Dermis microvascular lymphatic vessel endothelial cell (primary cell): Measurements from ENCODE around the gene FRMD8. TPM values are rescaled to one million over a fixed set of nuclear protein-coding genes. Genes with fewer than 3 reads are reported as not detected.
A peak's percentile ranks its signal among the peaks of the same experiment; 100 is the strongest.
"Not testable (repeated sequence)": the region's sequence is repeated elsewhere in the genome, so short reads cannot be mapped to it uniquely, and the experiment has no call there.

Experiments used
- DNase-seq, 2 donors: peaks; one replicate each; pipeline versions ENCODE4 v3.0.0 to v3.0.0-alpha.2; 2010; ENCODE audit warnings: low read depth in 2 of 2
- total RNA-seq: library from RNA; depleted of rRNA; stranded (reverse); fragments of >200 nt; gene quantifications from 2 replicates; pipeline ENCODE4 v1.2.1, GENCODE V29; 2014

FRMD8 gene
- total RNA-seq, 1 donor from 2014 or later: 85.1 TPM

GRCh38 chr11:65434667-65435410 lies 48.4 kb downstream of the FRMD8 start:
- DNase-seq: peak in 1 of 2 donors; percentile 23

GRCh38 chr11:65435411-65435931 lies 49.0 kb downstream of the FRMD8 start:
- no peak for DNase-seq

- peak in 1 of 2 donors; percentile 46 for DNase-seq
Measured at GRCh38 chr11:65435981-65436411, 49.6 kb downstream of the FRMD8 start.

GRCh38 chr11:65436412-65437032 lies 50.1 kb downstream of the FRMD8 start:
- DNase-seq: peak in 1 of 2 donors; percentile 44

GRCh38 chr11:65437436-65438227 lies 51.2 kb downstream of the FRMD8 start:
- DNase-seq: peak in 1 of 2 donors; percentile 42

GRCh38 chr11:65438257-65439151 lies 52.1 kb downstream of the FRMD8 start:
- peak in 1 of 2 donors; percentile 24 for DNase-seq

GRCh38 chr11:65439331-65440181 lies 53.1 kb downstream of the FRMD8 start:
- DNase-seq: peak in 1 of 2 donors; percentile 38

- peak in 1 of 2 donors; percentile 46 for DNase-seq
Measured at GRCh38 chr11:65440831-65441499, 54.5 kb downstream of the FRMD8 start.

- DNase-seq: peak in 1 of 2 donors; percentile 49
Measured at GRCh38 chr11:65442842-65443331, 56.5 kb downstream of the FRMD8 start.

GRCh38 chr11:65444314-65445051 lies 58.0 kb downstream of the FRMD8 start:
- peak in 1 of 2 donors; percentile 54 for DNase-seq

- peak in 1 of 2 donors; percentile 60 for DNase-seq
Measured at GRCh38 chr11:65445101-65445603, 58.7 kb downstream of the FRMD8 start.

- peak in 1 of 2 donors; percentile 63 for DNase-seq
Measured at GRCh38 chr11:65445604-65446445, 59.4 kb downstream of the FRMD8 start.

GRCh38 chr11:65446446-65447277 lies 60.2 kb downstream of the FRMD8 start:
- DNase-seq: peak in 1 of 2 donors; percentile 61

- DNase-seq: peak in 1 of 2 donors; percentile 45
Measured at GRCh38 chr11:65448074-65448417, 61.6 kb downstream of the FRMD8 start.

- DNase-seq: peak in 1 of 2 donors; percentile 64
Measured at GRCh38 chr11:65448418-65449105, 62.1 kb downstream of the FRMD8 start.

GRCh38 chr11:65451301-65451700 lies 64.9 kb downstream of the FRMD8 start:
- DNase-seq: not testable (repeated sequence)
